ENCODE measurements around the gene DDX31.

- no peak for TF ChIP-seq CTCF (IDR thresholded peaks at IDR 0.05)
- no peak for TF ChIP-seq POLR2A (IDR thresholded peaks at IDR 0.05)
Measured at GRCh38 chr9:132587592-132587955, 82.2 kb downstream of the DDX31 start.

Data from body of pancreas (tissue), 4 donors.